Mucosa of descending colon (tissue), 3 donors: Measurements from ENCODE around the gene RNASE8. TPM values are rescaled to one million over a fixed set of nuclear protein-coding genes. Genes with fewer than 3 reads are reported as not detected.

ENCODE experiments used
- ATAC-seq: fragments of 200-7000 bp; cut with Tn5 transposase; one replicate; pipeline ENCODE4 v1.9.1; 2020; ENCODE audit warnings: mild to moderate bottlenecking, moderate library complexity
- DNase-seq, 3 donors: peaks; one replicate each; pipeline ENCODE4 v3.0.0-alpha.2; 2020
- H3K36me3 ChIP-seq: fragments of 200-600 bp; one replicate; pipeline ENCODE4 v1.8.0; 2021; ENCODE audit warnings: low read depth, mild to moderate bottlenecking
- H3K4me1 ChIP-seq: fragments of 200-600 bp; one replicate; pipeline ENCODE4 v1.8.0; 2021; ENCODE audit warnings: low read depth, mild to moderate bottlenecking
- H3K4me3 ChIP-seq: fragments of 200-600 bp; one replicate; pipeline ENCODE4 v1.8.0; 2021; ENCODE audit warnings: mild to moderate bottlenecking
- H3K9me3 ChIP-seq: fragments of 200-600 bp; one replicate; pipeline ENCODE4 v1.8.0; 2021; ENCODE audit warnings: mild to moderate bottlenecking
- CTCF ChIP-seq: fragments of 200-600 bp; IDR thresholded peaks from one replicate; pipeline ENCODE4 v1.8.0; 2022; ENCODE audit warnings: antibody characterized with exemption, mild to moderate bottlenecking
- intact Hi-C, 2 donors: fragments of 100-400 bp; cut with DNase I in 1 of 2; cut with micrococcal nuclease in 1 of 2; formaldehyde crosslinking; loops; one replicate each; pipeline versions ENCODE4 v1.11.0 to v1.11.1; 2022; cut with DNase I, micrococcal nuclease
- total RNA-seq, 3 donors: library from RNA; stranded (reverse); fragmentation: NEBNext Ultra II Directional in 2 of 3; extraction: Animal tissue kit (Norgen Biotek cat#: 25700) in 2 of 3; gene quantifications; one replicate each; pipeline versions ENCODE4 v1.2.1 to v1.2.4, GENCODE V29; 2021 to 2023
- donor health status: DM: no; HTN: no; CAD: no; lungs with moderate emphysema.
- donor health status: DM: no; HTN: no; CAD: no.
- donor health status: DM: no; HTN: yes; CAD: no.

Gene RNASE8
- total RNA-seq, 3 donors from 2014 or later = not detected

GRCh38 chr14:21084998-21085853 is 27.6 kb downstream of the RNASE8 start:
- peaks cover 6% of the 10 kb centered on the region for H3K36me3 ChIP-seq
- DNase-seq = peak in 1 of 3 donors; percentile 58
- no peak for TF ChIP-seq CTCF
- H3K4me3 ChIP-seq = no peak overlapping the region
- intact Hi-C loops = no loop called here
- no peaks in the 10 kb centered on the region for H3K9me3 ChIP-seq
- peaks cover 17% of the 10 kb centered on the region for H3K4me1 ChIP-seq
- no peak for ATAC-seq

DNA sequence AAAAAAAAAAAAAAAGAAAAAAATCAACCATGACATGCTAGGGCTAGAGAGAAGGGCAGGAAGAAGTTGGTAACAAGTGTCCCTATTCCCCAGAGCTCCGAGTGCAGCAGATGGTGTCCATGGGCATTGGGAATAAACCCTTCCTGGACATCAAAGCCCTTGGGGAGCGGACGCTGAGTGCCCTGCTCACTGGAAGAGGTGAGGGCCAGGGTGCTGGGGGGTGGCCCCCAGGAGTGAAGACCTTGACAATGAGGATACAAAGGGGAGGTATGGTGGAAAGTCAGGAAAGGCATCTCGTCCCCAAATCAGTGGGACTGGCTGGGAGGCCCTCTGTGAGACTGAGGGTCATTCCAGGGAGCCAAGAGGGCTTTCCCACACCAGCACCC is 29.3 kb downstream of the RNASE8 start:
- H3K9me3 ChIP-seq = no peaks in the 10 kb centered on the region
- peaks cover 18% of the 10 kb centered on the region for H3K4me1 ChIP-seq
- no peak for DNase-seq
- TF ChIP-seq CTCF = no peak
- H3K36me3 ChIP-seq = peaks cover 6% of the 10 kb centered on the region
- intact Hi-C loops = no loop called here
- no peak overlapping the region for H3K4me3 ChIP-seq
- no peak for ATAC-seq

DNA sequence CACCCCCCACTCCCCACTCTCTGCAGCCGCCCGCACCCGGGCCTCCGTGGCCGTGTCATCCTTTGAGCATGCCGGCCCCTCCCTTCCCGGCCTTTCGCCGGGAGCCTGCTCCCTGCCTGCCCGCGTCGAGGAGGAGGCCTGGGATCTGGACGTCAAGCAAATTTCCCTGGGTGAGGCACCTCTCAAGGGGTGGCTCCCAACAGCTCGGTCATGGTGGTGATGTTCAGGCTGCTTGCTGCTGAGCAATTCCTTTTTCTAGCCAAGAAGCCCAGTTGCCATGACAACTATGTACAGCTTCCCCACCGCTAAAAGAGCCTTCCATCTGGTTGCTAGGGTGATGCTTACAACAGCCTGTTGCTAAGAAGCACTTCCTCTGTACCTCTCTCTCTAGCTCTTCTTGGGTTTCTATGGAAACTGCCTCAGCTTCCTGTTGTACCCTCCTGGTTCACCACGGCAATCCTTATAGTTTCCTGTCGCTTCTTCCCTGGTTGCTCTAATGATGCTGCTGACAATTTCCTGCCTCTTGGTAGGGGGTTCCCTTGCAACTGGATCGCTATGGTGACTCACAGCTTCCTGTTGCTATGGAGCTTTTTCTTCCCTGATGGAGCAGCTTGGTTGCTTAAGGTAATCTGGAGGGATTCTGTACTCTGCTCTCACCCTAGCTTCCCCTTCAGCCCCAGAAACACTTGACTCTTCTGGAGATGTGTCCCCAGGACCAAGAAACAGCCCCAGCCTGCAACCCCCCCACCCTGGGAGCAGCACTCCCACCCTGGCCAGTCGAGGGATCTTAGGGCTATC is 29.9 kb downstream of the RNASE8 start:
- H3K36me3 ChIP-seq = peaks cover 2% of the 10 kb centered on the region
- intact Hi-C loops = no loop called here

DNA sequence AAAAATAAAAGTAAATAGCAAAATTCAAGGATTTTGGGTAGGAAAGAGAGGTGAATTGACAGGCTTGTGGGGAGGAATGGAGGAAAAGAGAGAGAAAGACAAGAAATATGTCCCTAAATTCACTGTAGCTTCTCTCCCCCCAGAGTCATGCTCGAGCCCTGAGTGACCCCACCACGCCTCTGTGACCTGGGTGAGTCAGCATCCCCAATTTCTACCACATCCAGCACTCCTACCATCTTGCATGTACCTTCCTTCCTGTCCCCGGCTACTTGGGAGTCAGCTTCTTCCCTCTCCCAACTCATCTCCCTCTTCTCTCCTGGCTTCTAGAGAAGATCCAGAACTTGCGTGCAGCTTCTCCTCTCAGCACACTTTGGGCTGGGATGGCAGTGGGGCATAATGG is 31.1 kb downstream of the RNASE8 start:
- Histone ChIP-seq H3K9me3 (no peaks in the 10 kb centered on the region), H3K36me3 (no peaks in the 10 kb centered on the region), H3K4me3 (no peak overlapping the region), H3K4me1 (peaks cover 22% of the 10 kb centered on the region)
- intact Hi-C loops = no loop called here
- DNase-seq (no peak), ATAC-seq (no peak)
- TF ChIP-seq CTCF = no peak

More for the DNA sequence above, 29.9 kb downstream of the RNASE8 start:
- H3K9me3 ChIP-seq = no peaks in the 10 kb centered on the region
- peaks cover 18% of the 10 kb centered on the region for H3K4me1 ChIP-seq
- H3K4me3 ChIP-seq = no peak overlapping the region
- ATAC-seq (peak; percentile 48), DNase-seq (peak in 1 of 3 donors; percentile 59)
- TF ChIP-seq CTCF = no peak

GRCh38 chr14:21089271-21089670 is 31.6 kb downstream of the RNASE8 start:
- ATAC-seq (peak; percentile 32), DNase-seq (no peak)
- intact Hi-C loops = no loop called here
- TF ChIP-seq CTCF = no peak
- no peaks in the 10 kb centered on the region for H3K36me3 ChIP-seq
- H3K4me1 ChIP-seq = peaks cover 25% of the 10 kb centered on the region
- no peaks in the 10 kb centered on the region for H3K9me3 ChIP-seq
- no peak overlapping the region for H3K4me3 ChIP-seq
